HG03558 (cell line): ENCODE results near the gene CASZ1.

Source experiments
- ATAC-seq: cut with Tn5 transposase; IDR thresholded peaks from one replicate; pipeline ENCODE4 v1.9.1; 2021; ENCODE audit warnings: moderate number of reproducible peaks; ENCODE audit not compliant: unreplicated experiment; ENCODE audit errors: extremely low read depth

CASZ1 gene

GRCh38 chr1:10693497-10694273 is 102.8 kb downstream of the CASZ1 start:
- ATAC-seq: no peak

GRCh38 chr1:10693152-10693496 is 103.3 kb downstream of the CASZ1 start:
- ATAC-seq: no peak

GRCh38 chr1:10692401-10693021 is 103.9 kb downstream of the CASZ1 start:
- ATAC-seq: no peak

- ATAC-seq: no peak
Observed at GRCh38 chr1:10691740-10692125, 104.7 kb downstream of the CASZ1 start.

DNA sequence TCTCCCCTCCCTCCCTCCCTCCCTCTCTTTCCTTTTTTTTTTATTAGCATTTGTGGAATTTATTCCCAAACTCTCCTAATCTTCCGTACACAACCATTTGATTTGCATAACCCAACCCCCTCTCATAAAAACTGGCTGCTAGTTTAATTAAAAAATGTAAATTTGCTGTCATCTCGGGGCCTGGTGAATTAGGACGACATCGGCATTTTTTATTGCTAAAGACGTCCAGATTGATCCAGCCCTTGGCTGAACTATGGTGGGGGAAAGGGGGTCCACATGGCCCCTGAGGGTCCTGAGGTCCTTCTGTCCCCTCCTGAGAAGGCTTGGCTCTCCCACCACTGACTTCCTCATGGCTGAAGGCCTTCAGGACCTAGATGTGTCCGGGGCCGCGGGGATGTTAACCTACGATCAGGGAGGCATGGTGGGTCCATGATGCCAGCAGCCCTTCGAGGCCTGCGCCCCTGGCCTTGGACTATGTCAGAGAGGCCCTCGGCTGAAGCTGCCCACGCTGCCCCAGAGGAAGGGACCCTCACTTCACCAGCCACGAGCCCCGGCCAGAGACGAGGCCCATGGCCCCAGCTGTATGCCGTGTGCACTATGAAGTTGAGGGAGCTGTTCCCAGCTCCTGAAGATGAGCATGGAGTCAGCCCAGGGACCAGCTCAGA is 105.2 kb downstream of the CASZ1 start:
- no peak for ATAC-seq

DNA sequence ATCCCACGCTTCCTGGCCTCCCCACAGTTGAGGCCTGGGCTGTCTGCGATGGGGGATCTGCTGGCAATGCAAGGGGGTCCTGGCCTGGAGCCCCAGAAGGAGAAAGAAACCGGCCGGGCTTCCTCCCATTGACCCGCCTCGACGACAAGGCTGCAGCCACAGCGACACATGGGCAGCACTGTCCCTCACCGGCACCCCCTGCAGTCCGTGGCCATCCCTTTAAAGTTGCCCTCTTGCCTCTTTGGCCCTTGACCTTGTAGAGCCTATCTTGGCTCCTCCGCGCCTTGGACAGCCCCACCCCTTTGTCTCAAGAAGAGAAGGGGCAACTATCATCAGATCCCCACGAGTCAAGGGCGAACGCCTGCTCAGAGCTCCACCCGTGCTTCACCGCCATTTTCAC is 106.0 kb downstream of the CASZ1 start:
- no peak for ATAC-seq

- no peak for ATAC-seq
Observed at GRCh38 chr1:10688409-10688786, 108.0 kb downstream of the CASZ1 start.

- ATAC-seq: no peak
Observed at GRCh38 chr1:10687782-10688408, 108.6 kb downstream of the CASZ1 start.

- ATAC-seq: no peak
Observed at GRCh38 chr1:10687251-10687651, 109.2 kb downstream of the CASZ1 start.

GRCh38 chr1:10686404-10687040 is 109.9 kb downstream of the CASZ1 start:
- no peak for ATAC-seq

- ATAC-seq: no peak
Observed at GRCh38 chr1:10685808-10686403, 110.5 kb downstream of the CASZ1 start.

DNA sequence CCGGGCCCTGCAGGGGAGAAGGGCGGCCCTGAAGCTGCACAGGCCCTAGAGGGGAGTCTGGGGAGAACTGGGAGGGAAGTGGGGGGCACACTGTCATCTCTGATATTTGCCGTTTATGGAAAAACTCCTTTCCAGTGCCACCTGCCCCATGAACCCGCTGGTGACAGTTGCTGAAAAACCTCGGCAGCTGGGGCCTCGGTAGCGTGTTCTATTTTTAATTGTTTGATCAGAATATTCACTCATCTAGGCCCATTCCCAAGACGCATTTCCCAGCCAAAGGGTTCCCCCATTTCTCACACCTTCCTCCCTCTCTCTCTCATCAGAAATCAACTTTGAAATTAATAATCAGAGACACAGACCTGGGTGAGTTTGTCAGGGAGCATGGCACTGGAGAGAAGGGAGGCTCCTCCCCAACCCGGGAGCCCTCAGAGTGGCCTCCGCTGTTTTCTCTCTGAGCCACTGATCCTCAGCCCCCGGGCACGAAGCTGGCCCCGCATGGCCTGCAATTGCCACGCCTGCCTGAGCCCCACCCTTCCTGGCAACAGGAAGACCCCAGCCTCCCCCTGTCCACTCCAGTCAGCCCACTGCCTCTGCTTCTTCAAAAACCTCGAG is 111.1 kb downstream of the CASZ1 start:
- ATAC-seq: no peak

GRCh38 chr1:10684221-10684620 is 112.2 kb downstream of the CASZ1 start:
- ATAC-seq: no peak

- no peak for ATAC-seq
Observed at GRCh38 chr1:10682449-10683309, 113.8 kb downstream of the CASZ1 start.

DNA sequence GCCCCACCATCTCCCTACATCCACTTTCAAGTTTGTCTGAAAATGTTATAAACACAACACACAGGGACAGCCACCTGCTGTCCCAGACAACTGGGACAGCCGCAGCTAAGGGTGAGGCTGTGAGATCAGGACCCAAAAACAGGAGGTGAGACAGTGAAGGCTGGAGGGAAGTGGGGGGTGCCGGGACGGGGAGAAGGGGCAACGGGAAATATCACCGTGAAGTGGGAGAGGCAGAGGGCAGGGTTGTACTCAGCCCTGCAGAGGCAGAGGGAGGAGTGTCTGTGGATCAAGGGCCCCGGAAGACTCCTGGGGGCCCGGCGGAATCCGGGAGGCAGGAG is 114.4 kb downstream of the CASZ1 start:
- no peak for ATAC-seq

- ATAC-seq: no peak
Observed at GRCh38 chr1:10681296-10682107, 114.9 kb downstream of the CASZ1 start.

GRCh38 chr1:10680487-10680886 is 116.0 kb downstream of the CASZ1 start:
- no peak for ATAC-seq

DNA sequence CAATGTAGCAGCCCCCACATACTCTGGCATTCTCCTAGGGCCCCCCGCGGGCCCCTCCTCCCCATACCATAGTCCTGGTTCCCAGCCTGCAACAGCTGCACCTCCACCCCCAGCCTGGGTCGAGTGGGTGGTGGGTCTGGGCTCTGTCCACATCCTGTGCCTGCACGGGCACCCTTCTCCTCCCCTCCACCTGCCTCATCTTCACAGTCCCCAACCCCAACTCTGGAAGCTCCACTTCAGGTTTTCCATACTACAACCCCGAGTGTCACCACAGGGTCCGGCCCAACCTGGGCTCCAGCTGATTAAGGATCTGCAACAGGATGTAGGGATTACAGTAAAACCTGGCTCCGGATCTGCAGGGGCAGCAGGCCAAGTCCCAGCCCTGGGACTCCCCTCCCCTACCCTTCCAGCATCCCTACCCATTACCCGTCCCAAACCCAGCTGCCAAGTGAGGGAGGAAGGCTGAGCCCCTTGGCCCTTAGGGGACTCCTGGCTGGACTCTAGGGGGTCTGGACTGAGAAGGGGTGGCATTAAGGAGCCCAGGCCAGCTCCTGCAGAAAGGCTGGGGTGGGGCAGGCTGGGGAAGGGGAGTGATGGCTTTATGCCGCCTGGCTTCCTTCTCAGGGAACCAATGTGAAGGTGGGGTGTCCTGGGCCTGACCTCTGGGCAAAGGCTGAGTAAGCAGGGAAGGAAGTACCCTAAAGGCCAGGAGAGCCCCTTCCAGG is 116.8 kb downstream of the CASZ1 start:
- no peak for ATAC-seq
